CD4-positive, alpha-beta T cell (primary cell): Measurements from ENCODE around the gene STAMBP. TPM values are rescaled to one million over a fixed set of nuclear protein-coding genes. Genes with fewer than 3 reads are reported as not detected.
"Not testable (repeated sequence)": the region's sequence is repeated elsewhere in the genome, so short reads cannot be mapped to it uniquely, and the experiment has no call there.

Experiments
- ATAC-seq: fragments of 200-7000 bp; cut with Tn5 transposase; one replicate; pipeline ENCODE4 v1.10.0; 2022; ENCODE audit warnings: mild to moderate bottlenecking; ENCODE audit not compliant: poor library complexity
- CTCF ChIA-PET: fragments of 350-600 bp; sonication (Branson Sonifier 250); formaldehyde crosslinking; loops from one replicate; lab custom pipeline; 2021; ENCODE audit warnings: antibody characterized with exemption, inconsistent platforms; lab: Charles Lee
- POLR2A ChIA-PET: fragments of 350-600 bp; sonication (Branson Sonifier 250); formaldehyde crosslinking; loops from one replicate; lab custom pipeline; 2021; ENCODE audit warnings: antibody characterized with exemption, inconsistent platforms; lab: Charles Lee
- DNase-seq, 14 experiments: peaks; one replicate each; pipeline ENCODE4 v3.0.0-alpha.2; 2013 to 2020; ENCODE audit warnings: mixed read lengths in 2 of 14
- H3K27ac ChIP-seq, 2 donors: one replicate each; pipeline versions ENCODE4 v1.5.1 to v1.7.0; 2013; ENCODE audit warnings: low read length in 2 of 2, low read depth in 1 of 2, mild to moderate bottlenecking in 1 of 2
- H3K27me3 ChIP-seq, 2 experiments: 1 replicate in 1 of 2; 2 replicates in 1 of 2; pipeline versions ENCODE4 v1.6.1 to v1.7.0; 2013; ENCODE audit warnings: low read length in 2 of 2, control low read depth in 1 of 2, mild to moderate bottlenecking in 1 of 2, moderate library complexity in 1 of 2; ENCODE audit not compliant: insufficient read depth in 2 of 2, control insufficient read depth in 1 of 2
- H3K36me3 ChIP-seq: one replicate; pipeline ENCODE4 v1.6.1; 2013; ENCODE audit warnings: low read length, control low read depth; ENCODE audit not compliant: insufficient read depth
- H3K4me1 ChIP-seq: one replicate; pipeline ENCODE4 v1.6.1; 2013; ENCODE audit warnings: low read length, control low read depth; ENCODE audit not compliant: insufficient read depth
- H3K4me3 ChIP-seq: one replicate; pipeline ENCODE4 v1.5.1; 2013; ENCODE audit warnings: mild to moderate bottlenecking, low read length, moderate library complexity
- H3K9me3 ChIP-seq, 2 experiments: 1 replicate in 1 of 2; 2 replicates in 1 of 2; pipeline versions ENCODE4 v1.6.1 to v1.7.0; 2013; ENCODE audit warnings: low read length in 2 of 2, mild to moderate bottlenecking in 2 of 2, control low read depth in 1 of 2, moderate library complexity in 1 of 2; ENCODE audit not compliant: control insufficient read depth in 1 of 2, insufficient read depth in 1 of 2
- H3K27ac Mint-ChIP-seq: one replicate; pipeline ENCODE4 v1.8.0; 2020; ENCODE audit warnings: mixed read lengths
- H3K27me3 Mint-ChIP-seq: one replicate; pipeline ENCODE4 v1.8.0; 2021; ENCODE audit warnings: mixed read lengths
- H3K36me3 Mint-ChIP-seq: one replicate; pipeline ENCODE4 v1.8.0; 2021; ENCODE audit warnings: low read depth, mixed read lengths
- H3K4me1 Mint-ChIP-seq: one replicate; pipeline ENCODE4 v1.8.0; 2021; ENCODE audit warnings: low read depth, mixed read lengths
- H3K4me3 Mint-ChIP-seq: one replicate; pipeline ENCODE4 v1.8.0; 2020; ENCODE audit warnings: mild to moderate bottlenecking, mixed read lengths
- H3K9me3 Mint-ChIP-seq: one replicate; pipeline ENCODE4 v1.8.0; 2020; ENCODE audit warnings: mixed read lengths
- CTCF ChIP-seq: fragments of 200-600 bp; IDR thresholded peaks from one replicate; pipeline ENCODE4 v1.8.0; 2022; ENCODE audit warnings: antibody characterized with exemption, mild to moderate bottlenecking
- intact Hi-C, 2 experiments: fragments of 100-400 bp; cut with DNase I in 1 of 2; cut with micrococcal nuclease in 1 of 2; formaldehyde crosslinking; loops; one replicate each; pipeline versions ENCODE4 v1.15.1 to v1.9.0; 2023 to 2025; cut with DNase I, micrococcal nuclease
- total RNA-seq, 174 experiments: library from RNA in 2 of 174; stranded (reverse) in 2 of 174; gene quantifications; one replicate each; pipeline ENCODE4 v1.2.3 and lab custom pipeline; 2021 to 2026

Gene STAMBP
- total RNA-seq, 2 experiments from 2014 or later, result 11.3 to 13.8 TPM

- H3K27ac Mint-ChIP-seq, result no peak overlapping the region
- no peak overlapping the region for H3K27ac ChIP-seq
- H3K36me3 Mint-ChIP-seq, result no peaks in the 10 kb centered on the region
- H3K4me1 Mint-ChIP-seq, result no peaks in the 10 kb centered on the region
- H3K9me3 ChIP-seq, result no peaks in the 10 kb centered on the region
- no peak for DNase-seq
- no peak for TF ChIP-seq CTCF
- H3K4me3 ChIP-seq, result no peak overlapping the region
- POLR2A ChIA-PET, result no interaction called here
- ATAC-seq, result no peak
- no peaks in the 10 kb centered on the region for H3K36me3 ChIP-seq
- H3K4me1 ChIP-seq, result no peaks in the 10 kb centered on the region
- intact Hi-C loops, result no loop called here
- H3K27me3 Mint-ChIP-seq, result no peaks in the 10 kb centered on the region
- H3K4me3 Mint-ChIP-seq, result no peak overlapping the region
- no peaks in the 10 kb centered on the region for H3K9me3 Mint-ChIP-seq
- CTCF ChIA-PET, result no interaction called here
- H3K27me3 ChIP-seq, result peaks cover 0 to 4% of the 10 kb centered on the region in 2 experiments
Observed at GRCh38 chr2:73903313-73903712, 74.6 kb downstream of the STAMBP start.

GRCh38 chr2:73903949-73904613 is 75.3 kb downstream of the STAMBP start:
- H3K27me3 Mint-ChIP-seq, H3K4me3 Mint-ChIP-seq, intact Hi-C loops, POLR2A ChIA-PET, H3K27ac ChIP-seq, H3K9me3 ChIP-seq, ATAC-seq, DNase-seq, H3K27me3 ChIP-seq, H3K36me3 Mint-ChIP-seq, CTCF ChIA-PET, H3K4me1 Mint-ChIP-seq, H3K9me3 Mint-ChIP-seq, H3K4me1 ChIP-seq, H3K4me3 ChIP-seq, H3K36me3 ChIP-seq, H3K27ac Mint-ChIP-seq: not testable (repeated sequence)

GRCh38 chr2:73904952-73905351 is 76.2 kb downstream of the STAMBP start:
- no peak for TF ChIP-seq CTCF
- ChIA-PET POLR2A (no interaction called here), CTCF (interaction anchor here (0.9 kb wide), 1 partner anchor 82 kb away, joined by 3 read pairs; no protein-coding TSS in a partner anchor)
- no peaks in the 10 kb centered on the region for H3K36me3 Mint-ChIP-seq
- ATAC-seq (no peak), DNase-seq (no peak)
- Histone ChIP-seq H3K27ac (no peak overlapping the region), H3K36me3 (no peaks in the 10 kb centered on the region), H3K9me3 (no peaks in the 10 kb centered on the region), H3K4me1 (no peaks in the 10 kb centered on the region), H3K27me3 (peaks cover 0 to 4% of the 10 kb centered on the region in 2 experiments), H3K4me3 (no peak overlapping the region)
- H3K9me3 Mint-ChIP-seq, result no peaks in the 10 kb centered on the region
- H3K27me3 Mint-ChIP-seq, result no peaks in the 10 kb centered on the region
- no peaks in the 10 kb centered on the region for H3K4me1 Mint-ChIP-seq
- H3K27ac Mint-ChIP-seq, result no peak overlapping the region
- H3K4me3 Mint-ChIP-seq, result no peak overlapping the region
- intact Hi-C loops, result loop anchor here in 1 of 2 experiments (5.0 kb wide), 1 partner anchor 242 kb away; the partner anchor contains the start of gene BOLA3
